Gastroesophageal sphincter (tissue), 3 donors: Measurements from ENCODE around the gene PIGO.

ENCODE experiments used
- EP300 ChIP-seq: sonication (generic); formaldehyde crosslinking; IDR thresholded peaks from one replicate; pipeline ENCODE4 v1.6.1; 2017; ENCODE audit warnings: antibody characterized with exemption, mild to moderate bottlenecking
- TF ChIP-seq, protein P1 (sequence below), 4 experiments: fragments of 200-600 bp in 2 of 4; fragments of 450-650 bp in 2 of 4; sonication (generic) in 1 of 4; IDR thresholded peaks; one replicate each; pipeline ENCODE4 v1.5.1; 2017 to 2019; ENCODE audit warnings: antibody characterized with exemption in 4 of 4, mild to moderate bottlenecking in 2 of 4, moderate library complexity in 2 of 4

- TF ChIP-seq, protein P1, sequence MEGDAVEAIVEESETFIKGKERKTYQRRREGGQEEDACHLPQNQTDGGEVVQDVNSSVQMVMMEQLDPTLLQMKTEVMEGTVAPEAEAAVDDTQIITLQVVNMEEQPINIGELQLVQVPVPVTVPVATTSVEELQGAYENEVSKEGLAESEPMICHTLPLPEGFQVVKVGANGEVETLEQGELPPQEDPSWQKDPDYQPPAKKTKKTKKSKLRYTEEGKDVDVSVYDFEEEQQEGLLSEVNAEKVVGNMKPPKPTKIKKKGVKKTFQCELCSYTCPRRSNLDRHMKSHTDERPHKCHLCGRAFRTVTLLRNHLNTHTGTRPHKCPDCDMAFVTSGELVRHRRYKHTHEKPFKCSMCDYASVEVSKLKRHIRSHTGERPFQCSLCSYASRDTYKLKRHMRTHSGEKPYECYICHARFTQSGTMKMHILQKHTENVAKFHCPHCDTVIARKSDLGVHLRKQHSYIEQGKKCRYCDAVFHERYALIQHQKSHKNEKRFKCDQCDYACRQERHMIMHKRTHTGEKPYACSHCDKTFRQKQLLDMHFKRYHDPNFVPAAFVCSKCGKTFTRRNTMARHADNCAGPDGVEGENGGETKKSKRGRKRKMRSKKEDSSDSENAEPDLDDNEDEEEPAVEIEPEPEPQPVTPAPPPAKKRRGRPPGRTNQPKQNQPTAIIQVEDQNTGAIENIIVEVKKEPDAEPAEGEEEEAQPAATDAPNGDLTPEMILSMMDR (IDR thresholded peaks at IDR 0.05): no peak
- no peak for TF ChIP-seq EP300
Measured at GRCh38 chr9:35060548-35061207, 35.7 kb downstream of the PIGO start.
